Esophagus squamous epithelium (tissue), 5 donors: ENCODE results near the gene LIN52. TPM values are rescaled to one million over a fixed set of nuclear protein-coding genes. Genes with fewer than 3 reads are reported as not detected.

Experiments
- DNase-seq: peaks from one replicate; lab custom pipeline; 2025; lab: John Stamatoyannopoulos, UW
- H3K27ac ChIP-seq, 4 donors: fragments of 200-600 bp; sonication (generic); one replicate each; pipeline ENCODE4 v1.5.1; 2016 to 2019; ENCODE audit warnings: mild to moderate bottlenecking in 1 of 4
- H3K27me3 ChIP-seq, 4 donors: fragments of 200-600 bp; sonication (generic); 1 replicate in 3 of 4; 2 replicates in 1 of 4; pipeline versions ENCODE4 v1.5.1 to v1.6.0; 2017 to 2021; ENCODE audit warnings: antibody characterized with exemption in 1 of 4
- H3K36me3 ChIP-seq, 3 donors: fragments of 200-600 bp; sonication (generic); one replicate each; pipeline ENCODE4 v1.5.1; 2016 to 2019
- H3K4me1 ChIP-seq, 3 donors: fragments of 200-600 bp; sonication (generic); one replicate each; pipeline ENCODE4 v1.5.1; 2017 to 2019
- H3K4me3 ChIP-seq, 4 donors: fragments of 200-600 bp; sonication (generic); 1 replicate in 3 of 4; 2 replicates in 1 of 4; pipeline ENCODE4 v1.5.1; 2016 to 2019; ENCODE audit warnings: mild to moderate bottlenecking in 2 of 4, moderate library complexity in 1 of 4
- H3K9me3 ChIP-seq, 3 donors: fragments of 200-600 bp; sonication (generic); one replicate each; pipeline ENCODE4 v1.5.1; 2016 to 2019
- POLR2A ChIP-seq, 4 donors: fragments of 450-650 bp; IDR thresholded peaks; one replicate each; pipeline ENCODE4 v1.6.1; 2017; ENCODE audit warnings: antibody characterized with exemption in 4 of 4, mild to moderate bottlenecking in 4 of 4, moderate library complexity in 3 of 4
- WGBS, 2 donors: methylation state at CpG; one replicate each; pipeline ENCODE4 v1.1.5; 2018; 5-methylcytosine and 5-hydroxymethylcytosine counted together
- intact Hi-C: fragments of 100-400 bp; cut with DNase I; formaldehyde crosslinking; loops from one replicate; pipeline ENCODE4 v1.15.0; 2022
- total RNA-seq, 4 donors: library from RNA; depleted of rRNA; stranded (reverse); fragments of >200 nt; gene quantifications; one replicate each; pipeline ENCODE4 v1.1.0, GENCODE V29; 2016
- TF ChIP-seq, protein P1 (sequence below), 6 experiments: fragments of 450-650 bp in 4 of 6; fragments of 200-600 bp in 2 of 6; sonication (generic) in 2 of 6; IDR thresholded peaks; one replicate each; pipeline ENCODE4 v1.5.1; 2016 to 2019; ENCODE audit warnings: antibody characterized with exemption in 6 of 6, mild to moderate bottlenecking in 4 of 6, moderate library complexity in 4 of 6
- donor health status: DM: yes; HTN: yes; CAD: no.

LIN52 gene
- total RNA-seq, 4 donors from 2014 or later, result 2.4 to 8.9 (median 6.1) TPM

DNA sequence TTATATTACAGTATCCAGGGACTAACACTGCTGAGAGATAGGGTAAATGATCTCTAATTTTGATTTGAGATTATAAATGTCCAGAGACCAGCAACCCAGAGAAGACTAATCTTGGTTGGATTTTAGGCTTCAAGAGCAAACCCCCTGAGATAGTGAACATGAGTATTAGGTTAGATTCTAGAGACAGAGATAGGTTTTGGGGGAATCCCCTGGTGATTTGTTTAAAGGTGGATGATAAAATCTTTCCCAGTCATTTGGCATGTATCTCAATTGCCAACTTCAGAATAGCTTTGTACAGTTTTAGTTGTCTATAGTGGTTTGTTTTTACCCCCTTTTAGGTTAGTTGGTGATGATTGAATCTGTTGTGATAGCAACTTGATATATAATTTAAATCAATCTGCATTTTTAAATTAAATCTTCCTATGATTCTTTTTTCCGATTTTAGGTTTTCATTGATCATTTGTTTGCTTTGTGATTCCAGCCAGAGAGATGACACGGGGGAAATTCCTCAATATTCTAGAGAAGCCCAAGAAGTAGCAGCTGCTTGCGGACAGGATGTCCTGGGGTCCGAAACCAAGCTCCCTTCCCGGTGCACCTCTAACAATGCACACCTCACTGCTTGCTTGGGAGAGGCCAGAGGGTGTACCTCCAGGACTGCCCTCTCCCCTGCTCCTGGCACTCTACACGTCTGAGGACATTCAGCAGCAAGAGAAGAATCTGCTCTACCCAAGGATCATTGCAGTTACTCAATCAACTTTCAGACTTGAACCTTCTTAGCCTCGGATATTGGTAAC, 113.9 kb downstream of the LIN52 start:
- no peaks in the 10 kb centered on the region for H3K4me1 ChIP-seq
- no peaks in the 10 kb centered on the region for H3K9me3 ChIP-seq
- 88 to 93% methylated on average over 7 of the region's 7 CpGs for WGBS, 2 donors
- H3K4me3 ChIP-seq, result no peak overlapping the region
- no peaks in the 10 kb centered on the region for H3K27me3 ChIP-seq
- TF ChIP-seq POLR2A (IDR thresholded peaks at IDR 0.05), result no peak
- TF ChIP-seq, protein P1, sequence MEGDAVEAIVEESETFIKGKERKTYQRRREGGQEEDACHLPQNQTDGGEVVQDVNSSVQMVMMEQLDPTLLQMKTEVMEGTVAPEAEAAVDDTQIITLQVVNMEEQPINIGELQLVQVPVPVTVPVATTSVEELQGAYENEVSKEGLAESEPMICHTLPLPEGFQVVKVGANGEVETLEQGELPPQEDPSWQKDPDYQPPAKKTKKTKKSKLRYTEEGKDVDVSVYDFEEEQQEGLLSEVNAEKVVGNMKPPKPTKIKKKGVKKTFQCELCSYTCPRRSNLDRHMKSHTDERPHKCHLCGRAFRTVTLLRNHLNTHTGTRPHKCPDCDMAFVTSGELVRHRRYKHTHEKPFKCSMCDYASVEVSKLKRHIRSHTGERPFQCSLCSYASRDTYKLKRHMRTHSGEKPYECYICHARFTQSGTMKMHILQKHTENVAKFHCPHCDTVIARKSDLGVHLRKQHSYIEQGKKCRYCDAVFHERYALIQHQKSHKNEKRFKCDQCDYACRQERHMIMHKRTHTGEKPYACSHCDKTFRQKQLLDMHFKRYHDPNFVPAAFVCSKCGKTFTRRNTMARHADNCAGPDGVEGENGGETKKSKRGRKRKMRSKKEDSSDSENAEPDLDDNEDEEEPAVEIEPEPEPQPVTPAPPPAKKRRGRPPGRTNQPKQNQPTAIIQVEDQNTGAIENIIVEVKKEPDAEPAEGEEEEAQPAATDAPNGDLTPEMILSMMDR (IDR thresholded peaks at IDR 0.05), result no peak
- DNase-seq, result no peak
- H3K36me3 ChIP-seq, result peaks cover 0 to 31% (median 0%) of the 10 kb centered on the region in 3 donors
- H3K27ac ChIP-seq, result no peak overlapping the region
- intact Hi-C loops, result no loop called here

GRCh38 chr14:74202113-74202512, 117.4 kb downstream of the LIN52 start:
- intact Hi-C loops, result no loop called here
- DNase-seq, result no peak
- H3K36me3 ChIP-seq, result peaks cover 0 to 38% (median 0%) of the 10 kb centered on the region in 3 donors
- H3K4me1 ChIP-seq, result no peaks in the 10 kb centered on the region
- no peak overlapping the region for H3K4me3 ChIP-seq
- H3K27me3 ChIP-seq, result no peaks in the 10 kb centered on the region
- H3K27ac ChIP-seq, result no peak overlapping the region
- no peaks in the 10 kb centered on the region for H3K9me3 ChIP-seq
- TF ChIP-seq POLR2A (IDR thresholded peaks at IDR 0.05), result no peak
- TF ChIP-seq, protein P1 (IDR thresholded peaks at IDR 0.05), result no peak

GRCh38 chr14:74203639-74204038, 118.9 kb downstream of the LIN52 start:
- TF ChIP-seq, protein P1 (IDR thresholded peaks at IDR 0.05), result no peak
- no peak for TF ChIP-seq POLR2A (IDR thresholded peaks at IDR 0.05)
- intact Hi-C loops, result no loop called here
- Histone ChIP-seq H3K4me3 (no peak overlapping the region), H3K36me3 (peaks cover 0 to 38% (median 0%) of the 10 kb centered on the region in 3 donors), H3K27me3 (no peaks in the 10 kb centered on the region), H3K9me3 (no peaks in the 10 kb centered on the region), H3K27ac (no peak overlapping the region), H3K4me1 (no peaks in the 10 kb centered on the region)
- 73 to 87% methylated on average over 4 to 6 of the region's 8 CpGs for WGBS, 2 donors
- no peak for DNase-seq

- DNase-seq, result no peak
- WGBS, 2 donors, result 91 to 97% methylated on average over 4 to 6 of the region's 6 CpGs
- no peak overlapping the region for H3K4me3 ChIP-seq
- no peak overlapping the region for H3K27ac ChIP-seq
- TF ChIP-seq, protein P1 (IDR thresholded peaks at IDR 0.05), result no peak
- TF ChIP-seq POLR2A (IDR thresholded peaks at IDR 0.05), result no peak
- H3K4me1 ChIP-seq, result no peaks in the 10 kb centered on the region
- peaks cover 0 to 30% (median 0%) of the 10 kb centered on the region in 3 donors for H3K36me3 ChIP-seq
- H3K9me3 ChIP-seq, result no peaks in the 10 kb centered on the region
- H3K27me3 ChIP-seq, result no peaks in the 10 kb centered on the region
- intact Hi-C loops, result no loop called here
Observed at GRCh38 chr14:74204491-74204890, 119.7 kb downstream of the LIN52 start.

GRCh38 chr14:74205882-74206281, 121.1 kb downstream of the LIN52 start:
- TF ChIP-seq, protein P1 (IDR thresholded peaks at IDR 0.05), result no peak
- no peak for TF ChIP-seq POLR2A (IDR thresholded peaks at IDR 0.05)
- H3K27me3 ChIP-seq, result no peaks in the 10 kb centered on the region
- 73 to 86% methylated on average over 1 of the region's 1 CpG for WGBS, 2 donors
- intact Hi-C loops, result no loop called here
- no peaks in the 10 kb centered on the region for H3K9me3 ChIP-seq
- no peak overlapping the region for H3K27ac ChIP-seq
- no peaks in the 10 kb centered on the region for H3K4me1 ChIP-seq
- no peak for DNase-seq
- no peak overlapping the region for H3K4me3 ChIP-seq
- peaks cover 0 to 24% (median 0%) of the 10 kb centered on the region in 3 donors for H3K36me3 ChIP-seq
